Neutrophil (primary cell): ENCODE data around the gene C17orf78.

Experiments used
- H3K27ac ChIP-seq: fragments of 200-600 bp; sonication (generic); 2 replicates; pipeline ENCODE4 v1.5.1; 2016; ENCODE audit warnings: mild to moderate bottlenecking, moderate library complexity
- H3K27me3 ChIP-seq: fragments of 200-600 bp; sonication (generic); 2 replicates; pipeline ENCODE4 v1.6.0; 2016; ENCODE audit warnings: mild to moderate bottlenecking
- H3K36me3 ChIP-seq: fragments of 200-600 bp; sonication (generic); 2 replicates; pipeline ENCODE4 v1.5.1; 2017
- H3K4me1 ChIP-seq, 2 experiments: fragments of 200-600 bp in 1 of 2; sonication (generic) in 1 of 2; 1 replicate in 1 of 2; 2 replicates in 1 of 2; pipeline versions ENCODE4 v1.5.1 to v1.6.1; 2013 to 2016; ENCODE audit warnings: low read depth in 1 of 2, low read length in 1 of 2, mild to moderate bottlenecking in 1 of 2, moderate library complexity in 1 of 2; ENCODE audit not compliant: control insufficient read depth in 1 of 2, insufficient read depth in 1 of 2
- H3K4me3 ChIP-seq, 2 experiments: fragments of 200-600 bp in 1 of 2; sonication (generic) in 1 of 2; 1 replicate in 1 of 2; 2 replicates in 1 of 2; pipeline ENCODE4 v1.5.1; 2013 to 2016; ENCODE audit warnings: low read depth in 1 of 2, low read length in 1 of 2, mild to moderate bottlenecking in 1 of 2, moderate library complexity in 1 of 2
- H3K9me3 ChIP-seq: fragments of 200-600 bp; sonication (generic); 2 replicates; pipeline ENCODE4 v1.5.1; 2016
- TF ChIP-seq, protein P1 (sequence below): fragments of 200-600 bp; sonication (generic); IDR thresholded peaks from 2 replicates; pipeline ENCODE4 v1.5.1; 2016; ENCODE audit warnings: antibody characterized with exemption

Gene C17orf78

DNA sequence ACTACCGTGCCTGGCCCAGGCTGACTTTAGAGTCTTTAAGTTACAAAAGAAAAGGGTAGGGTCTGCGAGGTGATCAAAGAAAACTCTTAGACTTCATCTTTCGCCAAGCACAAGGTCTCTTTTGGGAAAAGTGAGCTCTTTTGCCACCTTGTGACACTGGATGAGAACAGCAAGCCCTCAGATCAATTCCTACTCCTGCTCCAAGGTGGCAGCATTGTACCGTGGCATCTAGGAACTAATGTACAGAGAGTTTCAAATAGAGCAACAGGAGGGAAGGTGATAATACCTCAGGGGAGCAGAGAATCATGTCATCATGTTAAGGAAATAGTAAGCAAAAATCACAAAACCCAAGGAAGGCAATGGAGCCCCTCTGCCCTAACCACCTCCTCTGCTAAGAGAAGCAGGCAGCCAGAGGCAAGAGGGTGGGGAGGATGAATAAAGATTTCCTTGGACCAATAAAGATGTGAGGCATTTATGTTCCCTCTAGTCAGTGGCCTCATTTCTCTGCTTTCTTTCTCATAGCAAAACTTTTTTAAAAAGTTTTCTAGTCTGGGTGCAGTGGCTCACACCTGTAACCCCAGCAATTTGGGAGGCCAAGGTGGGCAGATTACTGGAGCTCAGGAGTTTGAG is 2.1 kb upstream of the C17orf78 start:
- Histone ChIP-seq H3K36me3 (no peaks in the 10 kb centered on the region), H3K4me3 (no peak overlapping the region), H3K27me3 (no peaks in the 10 kb centered on the region), H3K27ac (no peak overlapping the region), H3K4me1 (peaks cover 7% of the 10 kb centered on the region in 2 experiments), H3K9me3 (no peaks in the 10 kb centered on the region)
- TF ChIP-seq, protein P1, sequence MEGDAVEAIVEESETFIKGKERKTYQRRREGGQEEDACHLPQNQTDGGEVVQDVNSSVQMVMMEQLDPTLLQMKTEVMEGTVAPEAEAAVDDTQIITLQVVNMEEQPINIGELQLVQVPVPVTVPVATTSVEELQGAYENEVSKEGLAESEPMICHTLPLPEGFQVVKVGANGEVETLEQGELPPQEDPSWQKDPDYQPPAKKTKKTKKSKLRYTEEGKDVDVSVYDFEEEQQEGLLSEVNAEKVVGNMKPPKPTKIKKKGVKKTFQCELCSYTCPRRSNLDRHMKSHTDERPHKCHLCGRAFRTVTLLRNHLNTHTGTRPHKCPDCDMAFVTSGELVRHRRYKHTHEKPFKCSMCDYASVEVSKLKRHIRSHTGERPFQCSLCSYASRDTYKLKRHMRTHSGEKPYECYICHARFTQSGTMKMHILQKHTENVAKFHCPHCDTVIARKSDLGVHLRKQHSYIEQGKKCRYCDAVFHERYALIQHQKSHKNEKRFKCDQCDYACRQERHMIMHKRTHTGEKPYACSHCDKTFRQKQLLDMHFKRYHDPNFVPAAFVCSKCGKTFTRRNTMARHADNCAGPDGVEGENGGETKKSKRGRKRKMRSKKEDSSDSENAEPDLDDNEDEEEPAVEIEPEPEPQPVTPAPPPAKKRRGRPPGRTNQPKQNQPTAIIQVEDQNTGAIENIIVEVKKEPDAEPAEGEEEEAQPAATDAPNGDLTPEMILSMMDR: no peak

DNA sequence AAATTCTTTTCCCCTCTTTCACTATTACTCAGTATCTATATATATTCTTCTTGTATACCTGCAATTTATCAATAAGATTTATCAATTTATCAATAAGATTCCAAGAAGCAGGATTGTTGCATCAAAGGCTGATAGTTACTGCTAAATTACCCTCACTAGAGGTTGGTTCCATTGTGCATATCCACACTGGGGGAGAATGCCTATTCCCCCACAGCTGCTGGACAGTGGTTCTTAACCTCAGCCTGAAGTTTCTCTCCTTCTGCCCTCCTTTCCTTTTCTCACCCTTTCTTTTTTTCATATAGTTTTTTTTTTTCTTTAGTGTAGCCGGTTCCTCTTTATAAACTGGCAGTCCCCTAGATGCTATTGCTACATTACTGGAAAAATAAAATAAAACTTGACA is 6.3 kb downstream of the C17orf78 start:
- H3K36me3 ChIP-seq: no peaks in the 10 kb centered on the region
- TF ChIP-seq, protein P1: no peak
- H3K4me1 ChIP-seq: no peaks in the 10 kb centered on the region
- no peak overlapping the region for H3K4me3 ChIP-seq
- no peaks in the 10 kb centered on the region for H3K9me3 ChIP-seq
- H3K27ac ChIP-seq: no peak overlapping the region
- H3K27me3 ChIP-seq: no peaks in the 10 kb centered on the region

DNA sequence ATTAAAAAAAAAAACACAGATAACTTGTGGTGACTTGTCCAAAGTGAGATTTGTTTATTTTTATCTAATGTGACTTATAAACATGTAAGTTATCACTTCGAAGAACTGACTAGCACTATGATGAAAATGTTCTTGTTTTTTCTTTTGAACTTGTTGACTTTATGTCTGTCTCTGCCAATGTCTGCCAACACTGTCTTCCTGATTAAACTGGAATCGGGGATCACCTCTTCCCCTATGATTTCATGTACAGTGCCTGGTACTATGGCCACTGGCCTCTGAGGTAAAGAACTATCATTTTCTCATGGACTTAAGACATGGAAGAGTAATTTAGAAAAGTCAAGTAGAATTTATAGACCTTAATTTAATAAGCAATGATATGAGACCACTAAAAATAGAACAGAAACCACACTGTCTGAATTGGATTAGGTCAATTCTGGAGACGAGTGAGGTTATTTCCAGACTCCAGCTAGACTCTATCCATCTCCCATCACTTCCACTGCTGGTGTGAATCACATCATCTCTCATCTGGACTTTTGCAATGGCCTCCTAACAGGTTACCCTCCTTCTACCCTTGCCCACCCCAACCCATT is 8.9 kb downstream of the C17orf78 start:
- Histone ChIP-seq H3K4me1 (no peaks in the 10 kb centered on the region), H3K27ac (no peak overlapping the region), H3K9me3 (no peaks in the 10 kb centered on the region), H3K36me3 (no peaks in the 10 kb centered on the region), H3K27me3 (no peaks in the 10 kb centered on the region), H3K4me3 (no peak overlapping the region)
- TF ChIP-seq, protein P1: no peak

DNA sequence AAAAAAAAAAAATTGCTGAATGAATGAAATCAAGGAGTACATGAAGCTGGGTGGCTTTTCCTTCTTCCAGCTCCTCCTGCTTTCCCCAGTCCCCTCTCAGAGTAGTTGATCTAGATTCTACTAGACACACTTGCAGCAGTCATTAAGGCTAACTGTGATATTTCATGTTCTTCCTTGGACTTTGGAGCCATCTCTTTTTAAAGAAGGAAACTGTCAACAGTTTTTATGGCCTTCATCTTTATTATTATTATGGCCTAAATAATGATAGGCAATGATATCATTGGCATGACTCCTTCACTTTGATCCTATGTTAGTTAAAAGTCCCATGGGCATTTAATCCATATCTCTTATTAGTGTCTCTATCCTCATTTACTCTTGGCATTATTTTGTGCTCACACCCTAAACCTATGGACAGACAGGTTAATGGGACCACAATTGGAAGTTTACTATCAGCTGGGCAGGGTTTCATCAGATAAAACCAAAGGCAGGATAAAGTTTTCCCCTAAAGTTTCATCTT is 9.7 kb downstream of the C17orf78 start:
- Histone ChIP-seq H3K36me3 (no peaks in the 10 kb centered on the region), H3K27me3 (no peaks in the 10 kb centered on the region), H3K4me3 (no peak overlapping the region), H3K9me3 (no peaks in the 10 kb centered on the region), H3K27ac (no peak overlapping the region), H3K4me1 (no peaks in the 10 kb centered on the region)
- TF ChIP-seq, protein P1: no peak

DNA sequence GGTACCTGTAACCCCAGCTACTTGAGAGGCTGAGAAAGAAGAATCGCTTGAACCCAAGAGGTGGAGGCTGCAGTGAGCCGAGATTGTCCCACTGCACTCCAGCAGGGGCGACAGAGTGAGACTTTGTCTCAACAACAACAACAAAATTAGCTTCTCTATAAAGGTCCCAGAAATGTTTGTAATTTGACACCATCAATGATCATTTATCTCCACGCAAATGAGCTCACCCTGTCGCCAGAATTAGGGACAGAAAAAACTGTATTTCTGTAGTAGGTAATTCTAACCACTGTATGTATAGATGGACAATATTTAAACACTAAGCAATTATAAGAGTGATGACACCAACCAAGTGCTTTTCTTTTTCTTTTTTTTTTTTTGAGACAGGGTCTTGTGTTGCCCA is 10.7 kb downstream of the C17orf78 start:
- Histone ChIP-seq H3K4me1 (no peaks in the 10 kb centered on the region), H3K27ac (no peak overlapping the region)

More for the DNA sequence above, 10.7 kb downstream of the C17orf78 start:
- Histone ChIP-seq H3K4me3 (no peak overlapping the region), H3K9me3 (no peaks in the 10 kb centered on the region), H3K36me3 (no peaks in the 10 kb centered on the region), H3K27me3 (no peaks in the 10 kb centered on the region)
- TF ChIP-seq, protein P1: no peak
